D341Med (cell line): ENCODE data around the gene IGF2.

Experiments used
- DNase-seq: peaks from one replicate; pipeline ENCODE4 v3.0.0; 2012; ENCODE audit warnings: low spot score

Gene IGF2

DNA sequence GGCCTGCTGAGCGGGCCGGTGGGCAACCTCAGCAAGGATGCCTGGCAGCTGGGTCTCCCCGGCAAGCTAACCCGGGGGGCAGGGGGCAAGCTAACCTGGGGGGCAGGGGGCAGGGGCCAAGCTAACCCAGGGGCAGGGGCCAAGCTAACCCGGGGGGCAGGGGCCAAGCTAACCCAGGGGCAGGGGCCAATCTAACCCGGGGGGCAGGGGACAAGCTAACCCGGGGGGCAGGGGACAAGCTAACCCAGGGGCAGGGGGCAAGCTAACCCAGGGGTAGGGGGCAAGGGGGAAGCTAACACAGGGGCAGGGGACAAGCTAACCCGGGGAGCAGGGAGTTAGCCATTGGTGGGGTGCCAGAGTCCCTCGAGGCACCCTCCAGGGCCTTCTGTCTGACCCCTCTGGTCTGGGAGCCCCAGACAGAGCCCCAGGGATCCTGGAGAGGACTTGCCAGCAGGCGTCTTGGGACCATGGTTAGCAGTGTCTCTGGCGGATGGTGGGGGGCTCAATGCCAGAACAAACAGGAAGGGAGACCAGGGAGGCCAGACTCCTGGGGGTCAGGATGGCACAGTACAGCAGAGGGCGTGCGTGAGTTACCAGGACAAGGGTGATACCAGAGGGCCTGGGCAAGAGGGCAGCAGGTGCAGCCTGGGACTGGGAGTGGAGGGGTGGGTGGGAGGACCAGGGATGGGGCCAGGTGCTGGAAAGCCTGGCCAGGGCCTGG is 16.1 kb downstream of the IGF2 start:
- no peak for DNase-seq

DNA sequence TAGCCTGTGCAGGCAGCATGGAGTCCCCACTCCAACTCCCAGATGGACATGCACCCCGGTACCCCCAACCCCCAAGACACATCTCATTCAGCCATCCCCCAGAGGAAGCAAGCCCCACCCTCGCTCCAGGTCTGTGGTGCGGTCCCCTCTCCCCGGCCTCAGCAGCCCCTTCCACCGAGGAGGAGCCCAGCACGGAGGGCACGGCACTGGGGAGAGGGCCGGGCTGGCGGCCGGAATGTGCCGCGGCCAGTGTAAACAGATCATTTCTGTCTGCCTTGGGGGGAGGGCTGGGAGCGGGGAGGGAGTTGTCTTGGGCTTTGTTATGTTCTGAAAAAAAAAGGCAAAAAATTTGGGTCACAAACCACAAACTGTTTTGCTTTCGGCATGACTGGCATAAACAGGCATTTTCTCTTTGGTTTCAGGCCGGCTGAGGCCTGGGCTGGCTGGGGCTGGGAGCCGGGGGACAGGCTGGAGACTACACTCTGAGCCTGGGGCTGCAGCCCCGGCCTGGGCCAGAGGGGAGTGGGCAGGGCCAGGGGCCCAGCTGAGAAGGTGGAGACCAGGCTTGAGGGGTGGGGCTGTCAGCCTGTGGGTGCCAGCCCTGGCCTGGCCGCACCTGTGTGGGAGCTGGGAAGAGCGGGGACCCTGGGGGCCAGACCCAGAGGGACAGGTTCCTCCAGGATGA is 16.8 kb downstream of the IGF2 start:
- DNase-seq: no peak

DNA sequence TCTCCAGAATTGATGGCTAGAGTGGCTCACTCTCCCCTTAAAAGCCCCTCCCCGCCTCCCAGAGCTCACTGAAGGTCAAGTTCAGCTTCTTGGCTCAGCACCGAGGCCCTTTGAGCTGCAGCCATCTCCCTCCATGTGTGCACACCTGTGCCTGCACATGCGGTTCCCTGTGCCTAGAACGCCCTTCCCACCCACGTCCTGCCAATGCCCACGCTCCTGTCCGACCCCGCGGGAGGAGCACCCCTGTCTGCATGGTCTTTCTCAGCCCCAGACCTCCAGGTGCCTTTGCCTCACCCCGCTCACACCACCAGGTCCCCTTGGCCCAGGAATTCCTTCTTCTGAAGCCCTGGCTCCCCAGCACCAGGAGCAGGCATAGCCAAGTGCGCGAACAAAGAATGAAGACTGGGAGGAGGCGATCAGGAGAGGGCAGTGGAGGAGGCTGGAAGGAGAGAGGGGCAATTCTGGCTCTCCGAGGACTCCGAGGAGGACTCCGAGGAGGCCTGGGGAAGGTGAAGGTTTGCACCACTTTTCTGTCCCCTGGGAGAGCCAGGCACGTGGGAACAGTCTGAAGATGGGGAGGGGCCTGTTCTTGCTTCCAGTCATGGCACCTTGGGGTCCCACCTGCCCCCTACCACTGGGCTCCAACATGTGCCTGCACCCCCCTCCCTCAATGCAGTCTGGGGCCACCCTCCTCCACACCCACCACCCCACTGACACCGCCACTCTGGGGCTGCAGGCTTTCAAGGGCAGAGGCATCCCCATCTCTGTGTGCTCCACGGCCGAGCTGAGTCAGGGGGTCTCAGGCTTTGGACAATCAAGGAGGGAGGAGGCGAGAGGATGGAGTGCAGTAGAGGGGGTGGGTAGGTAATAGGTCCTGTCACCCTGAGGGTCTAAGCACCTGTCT is 17.7 kb downstream of the IGF2 start:
- DNase-seq: no peak

- DNase-seq: no peak
These were observed 18.7 kb downstream of the IGF2 start for GRCh38 chr11:2120359-2121100.

- DNase-seq: no peak
These were observed 20.5 kb downstream of the IGF2 start for GRCh38 chr11:2118677-2119076.

DNA sequence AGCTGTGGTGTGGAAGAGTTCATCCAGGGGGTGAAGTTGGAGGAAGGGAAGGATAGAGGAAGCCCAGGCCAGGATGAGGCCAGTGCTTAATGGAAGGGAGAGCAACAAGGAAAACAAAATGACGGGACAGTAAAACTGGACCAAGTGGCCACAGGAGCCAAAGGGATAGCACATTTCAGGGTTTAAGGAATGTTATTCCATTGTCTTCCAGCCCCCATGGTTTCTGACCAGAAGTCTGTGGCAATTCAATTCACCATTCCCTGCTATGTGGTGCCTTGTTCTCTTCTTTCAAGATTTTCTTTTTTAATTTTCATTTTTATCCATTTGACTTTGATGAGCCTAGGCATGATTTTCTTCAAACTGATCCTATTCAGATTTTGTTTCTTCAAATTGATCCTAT is 22.5 kb downstream of the IGF2 start:
- no peak for DNase-seq

DNA sequence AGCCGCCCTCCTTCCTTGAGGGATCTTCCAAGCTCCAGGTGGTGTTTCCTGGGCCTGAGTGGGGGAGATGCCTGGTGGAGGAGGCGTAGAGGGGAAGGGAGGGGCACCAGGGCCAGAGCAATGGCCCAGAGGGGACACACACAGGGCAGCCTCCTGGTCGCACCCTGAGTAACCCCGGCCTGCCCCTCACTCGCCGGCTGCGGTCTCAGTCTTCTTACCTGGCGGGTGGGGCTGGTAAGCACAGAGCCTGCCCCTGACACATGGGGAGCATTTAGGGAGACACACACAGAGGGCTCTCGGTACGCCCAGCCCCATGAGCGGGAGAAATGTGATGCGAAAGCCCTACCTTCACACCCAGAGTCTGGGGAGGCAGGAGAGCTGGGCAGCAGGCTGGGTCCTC is 23.9 kb downstream of the IGF2 start:
- no peak for DNase-seq

GRCh38 chr11:2114430-2115241 is 24.6 kb downstream of the IGF2 start:
- no peak for DNase-seq

DNA sequence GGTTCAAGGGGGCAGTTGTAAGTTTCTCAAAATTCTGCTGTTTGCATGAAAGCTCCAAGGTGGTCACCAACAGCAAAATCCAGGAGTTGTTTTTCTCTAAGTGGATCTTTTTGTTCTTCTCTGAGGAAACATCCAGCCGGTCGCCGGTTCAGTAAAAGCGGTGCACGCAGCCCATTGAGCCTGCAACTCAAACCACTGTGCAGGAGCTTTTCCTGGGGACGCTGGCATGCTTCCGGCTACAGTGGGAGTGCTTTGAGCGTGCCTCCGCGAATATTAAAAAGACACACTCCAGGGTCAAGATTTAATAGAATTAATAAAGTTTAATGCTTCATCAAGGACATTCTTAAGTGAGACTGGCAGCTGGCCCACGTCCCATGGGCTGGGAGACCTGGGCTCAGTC is 25.4 kb downstream of the IGF2 start:
- no peak for DNase-seq

- DNase-seq: no peak
These were observed 28.7 kb downstream of the IGF2 start for GRCh38 chr11:2110521-2110920.

- no peak for DNase-seq
These were observed 29.6 kb downstream of the IGF2 start for GRCh38 chr11:2109541-2110019.

GRCh38 chr11:2108675-2109491 is 30.3 kb downstream of the IGF2 start:
- no peak for DNase-seq

GRCh38 chr11:2107941-2108630 is 31.1 kb downstream of the IGF2 start:
- DNase-seq: no peak

DNA sequence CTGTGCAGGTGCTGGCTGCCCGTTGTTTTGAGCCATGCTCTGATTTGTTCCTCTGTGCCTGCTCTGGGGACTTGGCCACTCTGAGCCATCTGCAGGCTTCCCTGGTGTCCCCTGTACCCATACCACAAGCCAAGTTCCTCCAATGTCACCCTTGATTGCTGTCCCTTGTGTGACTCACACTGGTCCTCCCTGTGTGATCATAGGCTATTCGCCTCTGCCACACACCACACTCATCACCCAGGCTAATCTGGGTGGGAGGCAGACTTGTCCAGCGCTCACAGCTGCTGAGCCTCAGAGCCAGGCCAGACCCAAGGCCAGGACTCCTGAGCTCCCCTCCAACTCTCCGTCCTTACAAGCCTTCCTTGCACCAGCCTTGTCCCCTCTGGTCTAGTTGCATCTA is 31.7 kb downstream of the IGF2 start:
- no peak for DNase-seq

GRCh38 chr11:2106583-2107209 is 32.5 kb downstream of the IGF2 start:
- DNase-seq: no peak

DNA sequence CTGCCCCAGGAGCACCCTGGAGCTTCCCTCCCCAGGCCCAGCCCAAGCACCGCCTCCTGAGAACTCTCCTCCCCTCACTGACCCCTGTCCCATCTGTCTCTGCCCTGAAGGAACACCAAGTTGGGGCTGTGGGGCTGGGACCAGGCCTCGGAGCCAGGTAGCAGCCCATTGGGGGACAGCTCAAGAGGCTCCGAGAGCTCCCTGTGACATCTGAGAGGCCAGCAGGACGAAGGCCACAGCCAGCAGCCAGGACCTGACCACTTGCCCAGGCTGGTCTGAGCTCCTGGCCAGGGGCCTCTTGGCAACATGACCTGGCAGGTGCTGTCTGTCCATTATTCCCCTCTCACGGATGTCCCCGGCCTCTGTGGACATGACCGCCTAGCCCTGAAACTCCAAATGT is 33.7 kb downstream of the IGF2 start:
- no peak for DNase-seq

GRCh38 chr11:2104524-2105440 is 34.4 kb downstream of the IGF2 start:
- DNase-seq: no peak
